GM12873 (cell line): ENCODE measurements around the gene C2orf92.

ENCODE experiments used
- CTCF ChIP-seq: IDR thresholded peaks from 2 replicates; pipeline ENCODE4 v1.5.1; 2012; ENCODE audit warnings: low read depth, mild to moderate bottlenecking, moderate library complexity, low read length, control low read depth; ENCODE audit not compliant: insufficient read depth; ENCODE audit errors: missing control alignments

The C2orf92 gene

DNA sequence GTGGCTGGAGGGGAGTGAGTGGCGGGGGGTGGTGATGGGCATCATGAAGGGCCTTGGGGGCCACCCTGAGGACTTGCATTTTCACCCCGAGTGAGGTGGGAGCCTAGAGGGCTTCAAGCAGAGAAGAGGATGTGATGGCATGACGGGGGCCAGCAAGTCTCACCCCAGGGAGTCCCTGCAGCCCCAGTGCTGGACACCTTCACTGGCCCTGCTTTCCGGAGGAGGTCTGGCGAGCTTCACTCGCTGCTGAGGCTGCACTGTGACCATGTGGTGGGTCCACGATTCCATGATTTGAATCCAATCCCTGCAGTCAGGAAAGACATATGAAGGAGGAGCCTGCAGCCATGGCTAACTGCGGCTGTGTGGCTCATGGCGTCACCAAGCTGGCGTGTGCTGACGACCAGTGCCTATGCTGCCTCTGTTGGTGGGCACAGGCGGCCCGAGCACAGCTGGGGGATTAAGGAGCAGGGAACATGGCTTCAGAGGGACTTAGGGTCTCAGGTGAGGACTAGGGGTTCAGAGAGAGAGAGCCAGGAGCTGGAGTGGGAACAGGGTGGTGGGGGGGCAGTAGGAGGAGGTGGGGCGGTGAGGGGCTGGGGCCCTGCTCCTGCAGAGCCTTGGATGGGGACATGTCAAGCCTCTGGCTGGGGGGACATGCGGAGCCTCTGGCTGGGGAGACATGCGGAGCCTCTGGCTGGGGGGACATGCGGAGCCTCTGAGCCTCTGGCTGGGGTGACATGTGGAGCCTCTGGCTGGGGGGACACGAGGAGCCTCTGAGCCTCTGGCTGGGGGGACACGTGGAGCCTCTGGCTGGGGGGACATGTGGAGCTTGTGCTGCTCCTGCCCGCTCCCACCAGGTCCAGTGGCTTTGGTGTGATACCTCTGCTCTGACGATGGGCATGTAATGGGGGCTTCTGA, 47.4 kb downstream of the C2orf92 start:
- no peak for TF ChIP-seq CTCF

GRCh38 chr2:97717613-97717995, 48.1 kb downstream of the C2orf92 start:
- TF ChIP-seq CTCF: no peak

GRCh38 chr2:97718051-97718882, 48.8 kb downstream of the C2orf92 start:
- TF ChIP-seq CTCF: no peak

- TF ChIP-seq CTCF: no peak
Measured at GRCh38 chr2:97718942-97719341, 49.4 kb downstream of the C2orf92 start.

- no peak for TF ChIP-seq CTCF
Measured at GRCh38 chr2:97719362-97720155, 50.0 kb downstream of the C2orf92 start.

GRCh38 chr2:97720746-97721145, 51.2 kb downstream of the C2orf92 start:
- no peak for TF ChIP-seq CTCF
